PFSK-1 (cell line): Measurements from ENCODE around the gene IGFL4. TPM values are rescaled to one million over a fixed set of nuclear protein-coding genes. Genes with fewer than 3 reads are reported as not detected.

Source experiments
- FOXP2 ChIP-seq: optimal IDR thresholded peaks from 2 replicates; pipeline ENCODE3; 2011; ENCODE audit warnings: borderline replicate concordance, control low read depth, inconsistent platforms; ENCODE audit not compliant: insufficient read depth; ENCODE audit errors: extremely low read length, extremely low read depth
- POLR2AphosphoS5 ChIP-seq: IDR thresholded peaks from 2 replicates; pipeline ENCODE4 v1.6.1; 2012; ENCODE audit warnings: low read depth, mild to moderate bottlenecking, control low read depth, low read length, moderate library complexity
- SIN3A ChIP-seq: IDR thresholded peaks from 2 replicates; pipeline ENCODE4 v1.6.1; 2012; ENCODE audit warnings: mild to moderate bottlenecking, low read length, moderate library complexity, borderline replicate concordance; ENCODE audit not compliant: insufficient read depth
- TAF1 ChIP-seq: IDR thresholded peaks from 2 replicates; pipeline ENCODE4 v1.6.1; 2012; ENCODE audit warnings: low read length, control low read depth, borderline replicate concordance; ENCODE audit not compliant: insufficient read depth
- polyA plus RNA-seq: library from polyadenylated mRNA; unstranded; fragments of >200 nt; gene quantifications from one replicate; pipeline ENCODE4 v1.2.1, GENCODE V29; 2012; ENCODE audit warnings: low read depth, missing spikeins; ENCODE audit not compliant: insufficient read length
- TF ChIP-seq, protein P1 (sequence below), 2 experiments: IDR thresholded peaks; 2 replicates each; pipeline versions ENCODE4 v1.6.1 to v1.8.0; 2011 to 2012; ENCODE audit warnings: low read depth in 2 of 2, low read length in 2 of 2, control low read depth in 1 of 2, inconsistent platforms in 1 of 2, mild to moderate bottlenecking in 1 of 2, moderate library complexity in 1 of 2; ENCODE audit not compliant: insufficient read depth in 1 of 2

The IGFL4 gene
- polyA plus RNA-seq = not detected

DNA sequence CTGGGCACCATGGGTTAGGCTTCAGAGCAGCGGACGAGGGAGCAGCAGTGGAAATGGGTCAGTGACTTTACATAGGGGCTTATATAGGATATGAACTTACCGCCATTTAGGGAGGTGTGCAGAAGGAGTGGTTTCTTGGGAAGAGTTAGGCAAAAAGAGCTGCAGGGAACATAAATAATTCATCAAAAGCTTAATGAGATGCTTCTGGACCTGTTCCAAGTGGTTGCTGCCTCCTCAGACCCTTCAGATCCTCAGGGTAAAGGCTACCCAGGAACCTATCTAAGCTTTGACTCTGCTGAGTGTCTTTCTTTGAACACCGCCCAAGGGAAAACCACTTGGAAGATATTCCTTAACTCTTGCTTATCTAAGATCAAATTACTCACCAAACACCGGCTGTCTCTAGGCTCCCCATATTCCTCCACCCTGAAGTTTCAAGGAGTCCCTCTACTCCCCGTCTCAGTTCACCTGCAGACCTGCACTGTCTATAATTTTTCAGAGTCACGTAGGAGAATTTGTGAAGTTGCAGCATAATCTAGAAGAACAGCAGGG lies at the start of gene IGFL4:
Gene IGFL4 (minus strand): TSS at position 51 of the 549 bp plus-strand sequence. CDS start 40 bp downstream, at position 11.
- TF ChIP-seq SIN3A = no peak
- TF ChIP-seq TAF1 = no peak
- TF ChIP-seq FOXP2 = no peak
- TF ChIP-seq, protein P1, sequence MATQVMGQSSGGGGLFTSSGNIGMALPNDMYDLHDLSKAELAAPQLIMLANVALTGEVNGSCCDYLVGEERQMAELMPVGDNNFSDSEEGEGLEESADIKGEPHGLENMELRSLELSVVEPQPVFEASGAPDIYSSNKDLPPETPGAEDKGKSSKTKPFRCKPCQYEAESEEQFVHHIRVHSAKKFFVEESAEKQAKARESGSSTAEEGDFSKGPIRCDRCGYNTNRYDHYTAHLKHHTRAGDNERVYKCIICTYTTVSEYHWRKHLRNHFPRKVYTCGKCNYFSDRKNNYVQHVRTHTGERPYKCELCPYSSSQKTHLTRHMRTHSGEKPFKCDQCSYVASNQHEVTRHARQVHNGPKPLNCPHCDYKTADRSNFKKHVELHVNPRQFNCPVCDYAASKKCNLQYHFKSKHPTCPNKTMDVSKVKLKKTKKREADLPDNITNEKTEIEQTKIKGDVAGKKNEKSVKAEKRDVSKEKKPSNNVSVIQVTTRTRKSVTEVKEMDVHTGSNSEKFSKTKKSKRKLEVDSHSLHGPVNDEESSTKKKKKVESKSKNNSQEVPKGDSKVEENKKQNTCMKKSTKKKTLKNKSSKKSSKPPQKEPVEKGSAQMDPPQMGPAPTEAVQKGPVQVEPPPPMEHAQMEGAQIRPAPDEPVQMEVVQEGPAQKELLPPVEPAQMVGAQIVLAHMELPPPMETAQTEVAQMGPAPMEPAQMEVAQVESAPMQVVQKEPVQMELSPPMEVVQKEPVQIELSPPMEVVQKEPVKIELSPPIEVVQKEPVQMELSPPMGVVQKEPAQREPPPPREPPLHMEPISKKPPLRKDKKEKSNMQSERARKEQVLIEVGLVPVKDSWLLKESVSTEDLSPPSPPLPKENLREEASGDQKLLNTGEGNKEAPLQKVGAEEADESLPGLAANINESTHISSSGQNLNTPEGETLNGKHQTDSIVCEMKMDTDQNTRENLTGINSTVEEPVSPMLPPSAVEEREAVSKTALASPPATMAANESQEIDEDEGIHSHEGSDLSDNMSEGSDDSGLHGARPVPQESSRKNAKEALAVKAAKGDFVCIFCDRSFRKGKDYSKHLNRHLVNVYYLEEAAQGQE (IDR thresholded peaks at IDR 0.05; ENCODE audit: insufficient read depth in 1 of 2, low read depth in 2 of 2, low read length in 2 of 2) = no peak
- no peak for TF ChIP-seq POLR2AphosphoS5

DNA sequence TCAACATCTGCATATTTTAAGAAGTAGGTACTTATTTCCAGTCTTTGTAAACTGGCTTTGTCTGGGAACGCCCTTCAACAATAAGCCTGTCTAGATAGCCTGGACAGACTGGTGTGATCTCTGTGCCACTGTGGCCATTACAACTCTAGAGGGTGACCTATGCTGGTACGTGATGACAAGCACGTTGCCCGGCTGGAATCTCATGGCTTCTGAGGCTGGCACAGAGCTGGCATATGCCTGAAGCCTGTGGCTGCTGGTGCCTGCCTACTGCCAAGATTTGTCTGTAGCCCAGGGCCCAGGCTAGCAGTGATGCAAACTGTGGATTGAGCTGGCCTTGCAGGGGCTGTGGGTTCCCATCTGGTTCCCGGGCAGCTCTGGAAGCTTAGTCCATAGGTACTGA lies 49.6 kb upstream of the IGFL4 start:
- TF ChIP-seq POLR2AphosphoS5 = no peak
- TF ChIP-seq, protein P1 (IDR thresholded peaks at IDR 0.05; ENCODE audit: insufficient read depth in 1 of 2, low read depth in 2 of 2, low read length in 2 of 2) = no peak
- no peak for TF ChIP-seq FOXP2
- TF ChIP-seq TAF1 = no peak

DNA sequence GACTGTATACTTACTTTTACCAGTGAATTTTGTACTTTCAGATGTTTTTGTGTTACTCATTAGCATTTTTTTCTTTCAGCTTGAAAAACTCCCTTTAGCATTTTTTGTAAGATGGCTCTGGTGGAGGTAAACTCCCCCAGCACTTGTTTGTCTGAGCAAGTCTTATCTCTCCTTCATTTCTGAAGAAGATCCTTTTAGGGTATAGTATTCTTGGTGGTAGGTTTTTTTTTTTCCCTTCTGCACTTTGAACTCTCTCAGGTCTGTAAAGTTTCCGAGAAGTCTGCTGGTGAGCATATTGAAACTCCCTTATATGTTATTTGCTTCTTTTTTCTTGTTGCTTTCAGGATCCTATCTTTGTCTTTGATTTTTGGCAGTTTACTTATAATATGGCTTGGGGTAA lies 48.6 kb upstream of the IGFL4 start:
- no peak for TF ChIP-seq POLR2AphosphoS5

DNA sequence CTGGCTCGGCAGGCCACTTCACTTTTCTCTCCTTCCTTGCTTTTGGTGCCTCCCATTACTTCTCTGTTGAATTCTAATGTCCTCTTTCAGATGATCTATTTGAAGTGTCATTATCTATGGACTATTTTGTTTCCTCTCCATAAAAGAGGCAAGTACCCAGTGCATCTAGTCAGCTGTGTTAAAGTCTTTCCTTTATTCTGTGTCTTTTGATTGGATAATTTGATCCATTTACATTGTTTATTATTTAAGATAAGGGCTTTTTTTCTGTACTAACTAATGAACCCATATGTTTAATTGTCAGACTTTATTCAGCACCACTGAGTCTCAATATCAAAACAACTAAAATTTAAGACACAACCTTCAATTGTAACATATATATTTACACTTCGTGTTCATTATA lies 47.3 kb upstream of the IGFL4 start:
- no peak for TF ChIP-seq SIN3A
- TF ChIP-seq, protein P1 (IDR thresholded peaks at IDR 0.05; ENCODE audit: insufficient read depth in 1 of 2, low read depth in 2 of 2, low read length in 2 of 2) = no peak
- TF ChIP-seq FOXP2 = no peak
- TF ChIP-seq POLR2AphosphoS5 = no peak
- no peak for TF ChIP-seq TAF1

DNA sequence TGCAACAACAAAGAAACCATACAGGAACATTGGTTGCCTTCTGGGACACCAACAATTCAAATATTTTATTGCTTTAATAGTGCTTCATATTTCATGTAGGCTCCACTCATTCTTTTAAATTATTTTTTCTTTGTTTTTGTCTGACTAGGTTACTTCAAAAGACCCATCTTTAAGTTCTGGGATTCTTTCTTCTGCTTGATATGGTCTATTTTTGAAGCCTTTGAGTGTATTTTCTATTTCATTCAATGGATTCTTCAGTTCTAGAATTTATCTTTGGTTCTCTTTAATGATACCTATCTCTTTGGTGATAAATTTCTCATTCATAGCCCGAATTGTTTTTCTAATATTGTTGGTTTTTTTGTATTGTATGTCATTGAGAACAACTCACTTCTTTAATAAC lies 45.1 kb upstream of the IGFL4 start:
- TF ChIP-seq, protein P1 (IDR thresholded peaks at IDR 0.05; ENCODE audit: insufficient read depth in 1 of 2, low read depth in 2 of 2, low read length in 2 of 2) = no peak
- TF ChIP-seq SIN3A (no peak), TAF1 (no peak), POLR2AphosphoS5 (no peak), FOXP2 (no peak)
